ENCODE results near the gene TLCD5.

TLCD5 gene

GRCh38 chr11:120338107-120338933, 13.2 kb downstream of the TLCD5 start:
- DNase-seq = no peak

GRCh38 chr11:120339394-120339890, 14.3 kb downstream of the TLCD5 start:
- DNase-seq = no peak

GRCh38 chr11:120340529-120340928, 15.4 kb downstream of the TLCD5 start:
- no peak for DNase-seq

GRCh38 chr11:120342226-120342625, 17.1 kb downstream of the TLCD5 start:
- no peak for DNase-seq

GRCh38 chr11:120342678-120343077, 17.6 kb downstream of the TLCD5 start:
- DNase-seq = no peak

GRCh38 chr11:120343429-120343828, 18.3 kb downstream of the TLCD5 start:
- no peak for DNase-seq

GRCh38 chr11:120344302-120345004, 19.4 kb downstream of the TLCD5 start:
- DNase-seq = no peak

- DNase-seq = no peak
These were observed 21.1 kb downstream of the TLCD5 start for GRCh38 chr11:120346233-120346632.

- no peak for DNase-seq
These were observed 25.5 kb downstream of the TLCD5 start for GRCh38 chr11:120350637-120351036.

GRCh38 chr11:120352405-120352804, 27.3 kb downstream of the TLCD5 start:
- DNase-seq = no peak

GRCh38 chr11:120354068-120354467, 29.0 kb downstream of the TLCD5 start:
- no peak for DNase-seq

GRCh38 chr11:120354779-120355178, 29.7 kb downstream of the TLCD5 start:
- no peak for DNase-seq

GRCh38 chr11:120357620-120358019, 32.5 kb downstream of the TLCD5 start:
- DNase-seq = no peak

GRCh38 chr11:120358729-120359128, 33.6 kb downstream of the TLCD5 start:
- DNase-seq = no peak

- no peak for DNase-seq
These were observed 38.3 kb downstream of the TLCD5 start for GRCh38 chr11:120363436-120363835.

- DNase-seq = no peak
These were observed 40.4 kb downstream of the TLCD5 start for GRCh38 chr11:120365512-120365911.

GRCh38 chr11:120372296-120372695, 47.2 kb downstream of the TLCD5 start:
- DNase-seq = no peak

GRCh38 chr11:120375076-120375475, 50.0 kb downstream of the TLCD5 start:
- DNase-seq = no peak

GRCh38 chr11:120376547-120377182, 51.6 kb downstream of the TLCD5 start:
- DNase-seq = no peak

- DNase-seq = no peak
These were observed 53.4 kb downstream of the TLCD5 start for GRCh38 chr11:120378474-120378873.

- no peak for DNase-seq
These were observed 56.3 kb downstream of the TLCD5 start for GRCh38 chr11:120381401-120381800.
